Measurements from ENCODE around the gene HOMER1.

DNA sequence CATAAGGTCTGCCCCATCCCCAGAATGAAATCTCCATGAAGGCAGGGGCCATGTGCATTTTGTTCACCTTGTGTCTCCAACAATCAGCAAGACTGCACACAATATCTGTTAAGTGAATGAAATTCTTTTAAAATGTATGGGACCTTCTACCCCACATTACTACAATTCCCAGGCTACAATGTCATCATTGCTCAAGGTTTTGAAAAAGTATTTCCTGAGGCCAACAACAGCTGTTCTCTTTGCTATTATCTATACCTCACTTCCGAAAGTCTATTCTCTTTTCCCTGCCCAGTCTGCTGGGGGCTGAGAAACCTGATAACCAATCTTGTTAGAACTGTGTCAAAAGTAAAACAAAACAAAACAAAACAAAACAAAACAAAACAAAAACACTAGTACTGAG is 29.2 kb downstream of the HOMER1 start:
- TF ChIP-seq, protein P1, sequence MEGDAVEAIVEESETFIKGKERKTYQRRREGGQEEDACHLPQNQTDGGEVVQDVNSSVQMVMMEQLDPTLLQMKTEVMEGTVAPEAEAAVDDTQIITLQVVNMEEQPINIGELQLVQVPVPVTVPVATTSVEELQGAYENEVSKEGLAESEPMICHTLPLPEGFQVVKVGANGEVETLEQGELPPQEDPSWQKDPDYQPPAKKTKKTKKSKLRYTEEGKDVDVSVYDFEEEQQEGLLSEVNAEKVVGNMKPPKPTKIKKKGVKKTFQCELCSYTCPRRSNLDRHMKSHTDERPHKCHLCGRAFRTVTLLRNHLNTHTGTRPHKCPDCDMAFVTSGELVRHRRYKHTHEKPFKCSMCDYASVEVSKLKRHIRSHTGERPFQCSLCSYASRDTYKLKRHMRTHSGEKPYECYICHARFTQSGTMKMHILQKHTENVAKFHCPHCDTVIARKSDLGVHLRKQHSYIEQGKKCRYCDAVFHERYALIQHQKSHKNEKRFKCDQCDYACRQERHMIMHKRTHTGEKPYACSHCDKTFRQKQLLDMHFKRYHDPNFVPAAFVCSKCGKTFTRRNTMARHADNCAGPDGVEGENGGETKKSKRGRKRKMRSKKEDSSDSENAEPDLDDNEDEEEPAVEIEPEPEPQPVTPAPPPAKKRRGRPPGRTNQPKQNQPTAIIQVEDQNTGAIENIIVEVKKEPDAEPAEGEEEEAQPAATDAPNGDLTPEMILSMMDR (conservative IDR thresholded peaks at IDR 0.05) = no peak
- TF ChIP-seq ZFX (IDR thresholded peaks at IDR 0.05) = no peak

Measured in C4-2B (cell line).